HG02970 (cell line): Measurements from ENCODE around the gene RPE65.
"Not testable (repeated sequence)": the region's sequence is repeated elsewhere in the genome, so short reads cannot be mapped to it uniquely, and the experiment has no call there.

Source experiments
- ATAC-seq: cut with Tn5 transposase; IDR thresholded peaks from one replicate; pipeline ENCODE4 v1.9.1; 2021; ENCODE audit warnings: mild to moderate bottlenecking, moderate library complexity, moderate number of reproducible peaks; ENCODE audit not compliant: unreplicated experiment, low FRiP score

The RPE65 gene

GRCh38 chr1:68454534-68454933 lies 4.8 kb upstream of the RPE65 start:
- ATAC-seq = no peak

- ATAC-seq = no peak
Measured at GRCh38 chr1:68453060-68453670, 3.4 kb upstream of the RPE65 start.

GRCh38 chr1:68448365-68448764 lies 1.4 kb downstream of the RPE65 start:
- ATAC-seq = no peak

- no peak for ATAC-seq
Measured at GRCh38 chr1:68445709-68446108, 4.0 kb downstream of the RPE65 start.

- peak; percentile 57 for ATAC-seq
Measured at GRCh38 chr1:68442822-68443556, 6.8 kb downstream of the RPE65 start.

- no peak for ATAC-seq
Measured at GRCh38 chr1:68442006-68442405, 7.7 kb downstream of the RPE65 start.

- ATAC-seq = no peak
Measured at GRCh38 chr1:68438310-68438709, 11.4 kb downstream of the RPE65 start.

GRCh38 chr1:68433395-68433794 lies 16.4 kb downstream of the RPE65 start:
- no peak for ATAC-seq

GRCh38 chr1:68431076-68431475 lies 18.7 kb downstream of the RPE65 start:
- ATAC-seq = no peak

GRCh38 chr1:68429233-68429808 lies 20.4 kb downstream of the RPE65 start:
- no peak for ATAC-seq

GRCh38 chr1:68426594-68426993 lies 23.2 kb downstream of the RPE65 start:
- no peak for ATAC-seq

- ATAC-seq = no peak
Measured at GRCh38 chr1:68421350-68421749, 28.4 kb downstream of the RPE65 start.

GRCh38 chr1:68409426-68409825 lies 40.3 kb downstream of the RPE65 start:
- ATAC-seq = no peak

- no peak for ATAC-seq
Measured at GRCh38 chr1:68401506-68401905, 48.2 kb downstream of the RPE65 start.

- not testable (repeated sequence) for ATAC-seq
Measured at GRCh38 chr1:68395575-68395974, 54.2 kb downstream of the RPE65 start.

- ATAC-seq = not testable (repeated sequence)
Measured at GRCh38 chr1:68392474-68392873, 57.3 kb downstream of the RPE65 start.

GRCh38 chr1:68385798-68386524 lies 63.8 kb downstream of the RPE65 start:
- not testable (repeated sequence) for ATAC-seq

- ATAC-seq = no peak
Measured at GRCh38 chr1:68384872-68385411, 64.8 kb downstream of the RPE65 start.

- no peak for ATAC-seq
Measured at GRCh38 chr1:68384321-68384813, 65.4 kb downstream of the RPE65 start.

GRCh38 chr1:68383092-68383491 lies 66.7 kb downstream of the RPE65 start:
- no peak for ATAC-seq

- no peak for ATAC-seq
Measured at GRCh38 chr1:68379085-68379478, 70.7 kb downstream of the RPE65 start.
